Bronchial epithelial cell (primary cell): ENCODE results near the gene COA4. TPM values are rescaled to one million over a fixed set of nuclear protein-coding genes. Genes with fewer than 3 reads are reported as not detected.

ENCODE experiments used
- DNase-seq: peaks from one replicate; pipeline ENCODE4 v3.0.0-alpha.2; 2010; ENCODE audit warnings: low read depth
- FAIRE-seq: peaks from 2 replicates; lab custom pipeline; 2011; peaks lifted over from hg19 to GRCh38; lab: Jason Lieb, UNC
- H3K27me3 ChIP-seq: 2 replicates; pipeline ENCODE4 v1.5.1; 2011; ENCODE audit warnings: low read length; ENCODE audit not compliant: control insufficient read depth, insufficient read depth
- H3K36me3 ChIP-seq: 2 replicates; pipeline ENCODE4 v1.5.1; 2011; ENCODE audit warnings: low read length; ENCODE audit not compliant: control insufficient read depth, insufficient read depth
- H3K4me3 ChIP-seq: 2 replicates; pipeline ENCODE4 v1.5.1; 2011; ENCODE audit warnings: mild to moderate bottlenecking, low read depth, low read length, control low read depth
- CTCF ChIP-seq: IDR thresholded peaks from 2 replicates; pipeline ENCODE4 v1.5.1; 2011; ENCODE audit warnings: mild to moderate bottlenecking, moderate library complexity, low read length, control low read depth, inconsistent platforms; ENCODE audit not compliant: insufficient read depth, severe bottlenecking
- total RNA-seq: library from RNA; depleted of rRNA; stranded (reverse); fragments of >200 nt; gene quantifications from 2 replicates; pipeline ENCODE4 v1.2.1, GENCODE V29; 2014

COA4 gene
- total RNA-seq, 1 donor from 2014 or later = 102 TPM

DNA sequence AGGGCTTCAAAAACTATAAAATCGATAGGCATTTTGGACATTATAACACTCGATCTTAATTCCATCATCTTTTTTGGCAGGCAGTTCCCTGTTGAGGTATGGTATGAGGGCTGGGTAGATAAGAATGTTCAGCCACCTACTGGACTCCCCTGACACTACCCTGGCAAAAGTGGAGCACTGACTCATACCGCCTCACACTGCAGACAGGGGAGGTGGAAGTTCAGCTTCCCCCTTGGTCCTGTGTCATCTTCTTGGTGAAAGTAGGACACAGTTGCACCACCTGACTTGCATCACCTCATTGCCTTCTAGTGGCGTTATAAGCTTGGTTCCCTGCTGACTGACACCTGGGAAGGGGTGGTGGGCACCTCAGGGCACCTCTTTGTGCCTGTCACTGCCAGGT is 30.5 kb upstream of the COA4 start:
- TF ChIP-seq CTCF = peak; percentile 35
- Histone ChIP-seq H3K36me3 (peaks cover 3% of the 10 kb centered on the region), H3K27me3 (no peaks in the 10 kb centered on the region), H3K4me3 (no peak overlapping the region)
- DNase-seq (peak; percentile 73), FAIRE-seq (no peak)

DNA sequence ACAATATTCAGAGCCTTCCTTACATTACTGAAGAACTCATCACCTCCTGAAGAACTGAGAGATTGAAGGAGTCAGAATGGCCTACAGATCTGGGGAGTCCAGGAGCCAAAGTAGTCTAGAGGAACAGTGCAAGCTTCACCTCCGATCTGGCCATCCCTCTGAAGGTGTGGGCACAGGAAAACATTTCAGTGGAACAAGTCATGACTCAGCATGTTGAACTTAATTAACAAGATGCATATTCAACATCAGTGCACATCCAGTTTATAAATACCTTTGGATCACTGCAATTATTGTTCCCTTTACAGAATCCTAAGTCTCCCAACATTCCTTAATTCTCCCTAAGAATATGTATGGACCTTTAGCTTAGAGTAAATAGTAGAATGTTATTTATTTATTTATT is 25.7 kb upstream of the COA4 start:
- DNase-seq = no peak
- no peaks in the 10 kb centered on the region for H3K27me3 ChIP-seq
- TF ChIP-seq CTCF = no peak
- no peak overlapping the region for H3K4me3 ChIP-seq
- peak; percentile 72 for FAIRE-seq
- H3K36me3 ChIP-seq = peaks cover 6% of the 10 kb centered on the region

DNA sequence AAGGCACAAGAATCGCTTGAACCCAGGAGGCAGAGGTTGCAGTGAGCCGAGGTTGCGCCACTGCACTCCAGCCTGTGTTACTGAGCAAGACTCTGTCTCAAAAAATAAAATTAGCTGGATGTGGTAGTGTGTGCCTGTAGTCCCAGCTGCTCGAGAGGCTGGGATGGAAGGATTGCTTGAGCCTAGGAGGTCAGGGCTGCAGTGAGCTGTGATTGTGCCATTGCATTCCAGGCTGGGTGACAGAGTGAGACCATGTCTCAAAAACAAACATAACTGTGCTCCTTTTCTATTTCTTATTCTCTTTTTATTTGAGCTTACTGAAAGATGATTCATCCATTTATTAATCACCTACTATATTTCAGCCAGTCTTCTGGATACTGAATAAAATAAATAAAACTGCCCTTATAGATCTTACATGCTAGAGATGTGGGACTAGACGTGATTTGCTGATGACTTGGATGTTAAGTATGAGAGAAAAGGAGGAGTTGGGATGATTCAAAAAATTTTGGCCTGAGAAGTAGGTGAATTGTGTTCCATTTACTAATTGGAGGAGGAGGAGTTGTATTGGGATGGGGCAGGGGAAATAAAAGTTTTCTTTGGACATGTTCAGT is 18.2 kb upstream of the COA4 start:
- DNase-seq (peak; percentile 61), FAIRE-seq (no peak)
- no peak for TF ChIP-seq CTCF
- Histone ChIP-seq H3K27me3 (no peaks in the 10 kb centered on the region), H3K4me3 (no peak overlapping the region), H3K36me3 (peaks cover 6% of the 10 kb centered on the region)

- H3K27me3 ChIP-seq = no peaks in the 10 kb centered on the region
- TF ChIP-seq CTCF = no peak
- peaks cover 3% of the 10 kb centered on the region for H3K36me3 ChIP-seq
- FAIRE-seq (no peak), DNase-seq (no peak)
- no peak overlapping the region for H3K4me3 ChIP-seq
These were observed 16.4 kb upstream of the COA4 start for GRCh38 chr11:73893041-73893440.

DNA sequence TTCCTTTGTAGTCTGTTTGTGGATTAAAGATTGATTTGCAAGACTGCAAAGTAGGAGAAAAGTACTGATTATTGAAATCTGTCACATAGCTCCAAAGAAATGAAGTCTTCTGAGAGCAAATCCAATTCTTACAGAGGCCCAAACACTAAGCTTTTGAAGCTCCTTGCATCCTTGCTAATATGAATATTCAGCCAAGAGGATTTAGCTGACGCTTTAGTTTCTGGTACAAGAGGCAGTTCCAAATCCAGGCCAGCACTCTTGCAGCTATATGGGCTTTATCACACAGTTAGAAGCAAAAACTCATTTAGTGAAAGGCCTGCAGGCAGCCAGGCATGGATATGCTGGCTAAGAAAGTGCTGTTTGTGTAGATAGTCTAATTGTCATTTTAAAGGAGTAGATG is 12.9 kb upstream of the COA4 start:
- Histone ChIP-seq H3K27me3 (no peaks in the 10 kb centered on the region), H3K36me3 (peaks cover 3% of the 10 kb centered on the region), H3K4me3 (no peak overlapping the region)
- FAIRE-seq (no peak), DNase-seq (no peak)
- no peak for TF ChIP-seq CTCF

DNA sequence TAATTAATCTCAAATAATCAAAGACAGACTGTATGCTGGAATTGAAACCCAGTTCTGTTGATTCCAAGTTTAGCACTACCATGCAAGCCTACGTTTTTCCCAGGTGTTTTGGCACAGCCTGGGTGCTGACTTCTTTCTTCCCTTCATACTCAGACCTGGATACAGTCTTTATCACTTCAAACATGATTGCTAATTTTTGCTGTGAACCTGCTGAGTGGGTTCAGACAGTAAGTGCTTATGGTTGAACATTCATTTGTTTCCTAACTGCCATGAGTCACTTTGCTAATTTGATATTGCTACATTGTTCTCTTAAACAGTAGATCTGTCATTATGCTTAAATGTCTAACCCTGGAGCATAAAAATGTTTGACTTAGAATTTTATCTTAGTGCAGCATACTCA is 12.4 kb upstream of the COA4 start:
- FAIRE-seq (no peak), DNase-seq (peak; percentile 91)
- no peak for TF ChIP-seq CTCF
- no peaks in the 10 kb centered on the region for H3K27me3 ChIP-seq
- peaks cover 3% of the 10 kb centered on the region for H3K36me3 ChIP-seq
- no peak overlapping the region for H3K4me3 ChIP-seq
